Measurements from ENCODE around the gene MX1.

DNA sequence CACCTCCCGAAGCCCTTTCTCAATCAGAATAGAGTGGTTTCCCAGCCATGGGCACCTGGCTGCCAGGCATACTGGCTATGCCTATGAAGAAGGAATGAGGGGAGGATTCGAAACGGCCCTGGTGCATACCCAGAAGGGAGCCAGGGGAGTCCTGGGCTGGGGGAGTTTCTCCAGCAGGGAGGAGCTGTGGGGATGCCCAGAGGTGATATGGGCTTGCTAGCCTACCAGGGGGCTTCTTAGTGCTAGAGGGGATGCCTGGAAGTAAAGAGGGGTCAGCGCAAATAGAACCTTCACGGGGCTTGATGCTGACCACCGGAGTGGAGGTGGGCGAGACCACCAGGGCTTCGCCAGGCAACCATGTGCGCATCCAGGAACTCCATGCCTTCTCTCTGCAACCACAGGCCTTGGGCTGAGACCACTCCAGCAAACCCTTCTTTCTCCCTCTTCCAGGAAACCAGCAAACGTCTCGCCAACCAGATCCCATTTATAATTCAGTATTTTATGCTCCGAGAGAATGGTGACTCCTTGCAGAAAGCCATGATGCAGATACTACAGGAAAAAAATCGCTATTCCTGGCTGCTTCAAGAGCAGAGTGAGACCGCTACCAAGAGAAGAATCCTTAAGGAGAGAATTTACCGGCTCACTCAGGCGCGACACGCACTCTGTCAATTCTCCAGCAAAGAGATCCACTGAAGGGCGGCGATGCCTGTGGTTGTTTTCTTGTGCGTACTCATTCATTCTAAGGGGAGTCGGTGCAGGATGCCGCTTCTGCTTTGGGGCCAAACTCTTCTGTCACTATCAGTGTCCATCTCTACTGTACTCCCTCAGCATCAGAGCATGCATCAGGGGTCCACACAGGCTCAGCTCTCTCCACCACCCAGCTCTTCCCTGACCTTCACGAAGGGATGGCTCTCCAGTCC lies 18.2 kb upstream of the MX1 start:
- TF ChIP-seq SNAI2 (CRISPR knock-in tag; IDR thresholded peaks at IDR 0.05) (no peak), ZNF8 (CRISPR knock-in tag; IDR thresholded peaks at IDR 0.05) (no peak), PPARA (CRISPR knock-in tag; IDR thresholded peaks at IDR 0.05; ENCODE audit: borderline replicate concordance) (no peak), TCF4 (CRISPR knock-in tag; IDR thresholded peaks at IDR 0.05; ENCODE audit: borderline replicate concordance) (no peak)
- TF ChIP-seq, protein P1, sequence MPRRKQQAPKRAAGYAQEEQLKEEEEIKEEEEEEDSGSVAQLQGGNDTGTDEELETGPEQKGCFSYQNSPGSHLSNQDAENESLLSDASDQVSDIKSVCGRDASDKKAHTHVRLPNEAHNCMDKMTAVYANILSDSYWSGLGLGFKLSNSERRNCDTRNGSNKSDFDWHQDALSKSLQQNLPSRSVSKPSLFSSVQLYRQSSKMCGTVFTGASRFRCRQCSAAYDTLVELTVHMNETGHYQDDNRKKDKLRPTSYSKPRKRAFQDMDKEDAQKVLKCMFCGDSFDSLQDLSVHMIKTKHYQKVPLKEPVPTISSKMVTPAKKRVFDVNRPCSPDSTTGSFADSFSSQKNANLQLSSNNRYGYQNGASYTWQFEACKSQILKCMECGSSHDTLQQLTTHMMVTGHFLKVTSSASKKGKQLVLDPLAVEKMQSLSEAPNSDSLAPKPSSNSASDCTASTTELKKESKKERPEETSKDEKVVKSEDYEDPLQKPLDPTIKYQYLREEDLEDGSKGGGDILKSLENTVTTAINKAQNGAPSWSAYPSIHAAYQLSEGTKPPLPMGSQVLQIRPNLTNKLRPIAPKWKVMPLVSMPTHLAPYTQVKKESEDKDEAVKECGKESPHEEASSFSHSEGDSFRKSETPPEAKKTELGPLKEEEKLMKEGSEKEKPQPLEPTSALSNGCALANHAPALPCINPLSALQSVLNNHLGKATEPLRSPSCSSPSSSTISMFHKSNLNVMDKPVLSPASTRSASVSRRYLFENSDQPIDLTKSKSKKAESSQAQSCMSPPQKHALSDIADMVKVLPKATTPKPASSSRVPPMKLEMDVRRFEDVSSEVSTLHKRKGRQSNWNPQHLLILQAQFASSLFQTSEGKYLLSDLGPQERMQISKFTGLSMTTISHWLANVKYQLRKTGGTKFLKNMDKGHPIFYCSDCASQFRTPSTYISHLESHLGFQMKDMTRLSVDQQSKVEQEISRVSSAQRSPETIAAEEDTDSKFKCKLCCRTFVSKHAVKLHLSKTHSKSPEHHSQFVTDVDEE (CRISPR knock-in tag; IDR thresholded peaks at IDR 0.05), result no peak

All from SK-N-SH treated with all-trans-retinoic acid at 6 μM for 48 hours (cell line).